GM12801 (cell line): Measurements from ENCODE around the gene DMKN.

ENCODE experiments used
- CTCF ChIP-seq: IDR thresholded peaks from one replicate; pipeline ENCODE4 v1.5.1; 2011; ENCODE audit warnings: control low read depth; ENCODE audit not compliant: insufficient read length; ENCODE audit errors: extremely low read depth

Gene DMKN

DNA sequence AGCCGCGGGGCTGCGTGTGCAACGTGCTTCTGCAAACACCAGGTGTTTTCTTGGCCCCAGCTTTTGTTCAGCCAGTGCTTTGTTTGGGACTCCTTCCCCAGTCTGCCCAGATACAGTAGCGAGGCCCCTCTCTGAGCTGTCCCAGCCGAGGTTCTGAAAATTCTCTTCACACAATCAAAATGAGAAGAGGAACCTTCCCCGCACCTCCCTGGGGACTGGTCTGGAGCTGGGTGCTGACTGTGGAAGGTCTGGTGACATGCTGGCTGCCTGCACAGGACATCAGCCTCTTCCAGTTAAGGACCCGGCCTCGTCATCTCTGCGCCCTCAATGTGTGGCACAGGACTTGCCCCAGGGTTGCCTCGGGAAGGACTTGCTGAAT lies 45.8 kb upstream of the DMKN start:
- no peak for TF ChIP-seq CTCF

DNA sequence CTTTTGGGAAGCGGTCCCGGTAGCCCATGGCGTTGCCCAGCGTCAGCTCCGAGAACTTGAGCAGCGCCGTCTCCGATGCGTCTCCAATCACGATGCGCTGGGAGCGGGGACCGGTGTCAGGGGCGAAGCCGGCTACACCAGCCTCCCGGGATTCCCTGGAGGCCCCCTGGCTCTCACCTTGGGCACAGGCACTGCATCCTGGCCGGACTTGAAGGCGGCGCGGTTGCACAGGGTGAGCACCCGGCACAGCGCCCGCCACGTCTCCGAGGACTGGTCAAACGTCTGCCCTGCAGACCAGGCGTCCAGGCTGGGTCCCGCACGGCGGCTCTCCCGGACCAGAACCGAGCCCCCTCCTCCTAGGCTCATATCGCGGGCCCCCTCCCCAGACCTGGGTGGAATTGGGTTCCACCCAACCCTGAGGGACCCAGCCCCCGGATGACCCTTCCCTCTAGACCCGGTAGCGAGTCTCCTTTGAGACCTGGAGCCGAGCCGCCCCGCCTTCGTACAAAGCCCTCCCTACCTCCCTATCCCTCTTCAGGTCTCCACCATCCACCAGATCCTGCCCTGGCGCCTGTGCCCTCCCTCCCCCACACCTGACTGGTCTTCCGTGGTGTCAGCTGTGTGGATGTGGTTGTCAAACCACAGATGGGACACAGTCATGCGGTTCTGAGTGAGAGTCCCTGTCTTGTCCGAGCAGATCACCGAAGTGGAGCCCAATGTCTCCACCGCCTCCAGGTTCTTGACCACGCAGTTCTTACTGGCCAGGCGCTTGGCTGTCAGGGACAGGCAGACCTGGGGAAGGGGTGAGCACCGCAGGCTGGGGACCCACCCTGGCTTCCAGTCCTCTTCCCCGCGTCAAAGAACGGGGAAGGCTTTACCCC lies 45.2 kb upstream of the DMKN start:
- TF ChIP-seq CTCF = no peak

GRCh38 chr19:35557539-35558399 lies 44.3 kb upstream of the DMKN start:
- TF ChIP-seq CTCF = no peak

GRCh38 chr19:35556846-35557538 lies 43.5 kb upstream of the DMKN start:
- TF ChIP-seq CTCF = no peak

DNA sequence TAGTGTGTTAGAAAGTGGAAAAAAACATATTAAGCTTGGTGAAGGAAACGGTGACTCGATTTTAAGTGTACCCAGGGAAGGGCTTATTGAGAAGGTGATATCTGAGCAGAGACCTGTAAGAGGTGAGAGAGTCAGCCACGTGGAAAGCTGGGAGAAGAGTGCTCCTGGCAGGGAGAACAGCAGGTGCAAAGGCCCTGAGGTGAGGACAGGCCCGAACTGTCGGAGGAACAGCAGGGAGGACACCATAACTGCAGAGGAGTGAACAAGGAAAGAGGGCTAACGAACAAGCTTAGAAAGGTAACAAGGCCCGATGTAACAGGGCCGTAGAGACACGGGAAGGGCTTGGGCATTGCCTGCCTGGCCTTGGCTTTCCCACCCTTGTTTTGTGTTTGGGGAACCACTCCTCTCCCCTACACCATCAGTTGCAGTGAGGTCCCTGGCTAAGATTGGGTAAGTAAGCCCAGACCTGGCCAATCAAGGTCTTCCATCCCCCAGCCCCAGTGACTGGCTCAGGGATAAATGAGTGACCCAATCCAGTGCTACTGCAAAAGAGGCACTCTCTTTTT lies 42.7 kb upstream of the DMKN start:
- TF ChIP-seq CTCF = no peak

- TF ChIP-seq CTCF = no peak
Measured at GRCh38 chr19:35555301-35556005, 42.0 kb upstream of the DMKN start.
